Panc1 (cell line): ENCODE measurements around the gene NEK6.

Source experiments
- CTCF ChIP-seq: fragments of 450-650 bp; IDR thresholded peaks from 2 replicates; pipeline ENCODE4 v1.5.1; 2017; ENCODE audit warnings: mild to moderate bottlenecking
- POLR2AphosphoS5 ChIP-seq: IDR thresholded peaks from 2 replicates; pipeline ENCODE4 v1.6.1; 2012; ENCODE audit warnings: mild to moderate bottlenecking, low read depth, low read length, moderate library complexity
- SIN3A ChIP-seq: IDR thresholded peaks from 2 replicates; pipeline ENCODE4 v1.6.1; 2012; ENCODE audit warnings: low read depth, mild to moderate bottlenecking, low read length, moderate library complexity, borderline replicate concordance; ENCODE audit not compliant: insufficient read depth
- TCF7L2 ChIP-seq: IDR thresholded peaks from 2 replicates; pipeline ENCODE4 v1.6.1; 2011; ENCODE audit warnings: mild to moderate bottlenecking, low read depth, low read length, inconsistent platforms

GRCh38 chr9:124257070-124257843, 492 bp upstream of the NEK6 start:
- TF ChIP-seq POLR2AphosphoS5 (no peak), CTCF (no peak), TCF7L2 (no peak), SIN3A (no peak)
